Glomerular visceral epithelial cell (primary cell): Measurements from ENCODE around the gene TULP4.
"Not testable (repeated sequence)": the region's sequence is repeated elsewhere in the genome, so short reads cannot be mapped to it uniquely, and the experiment has no call there.

Source experiments
- DNase-seq: peaks from one replicate; pipeline ENCODE4 v3.0.0-alpha.2; 2016; ENCODE audit errors: extremely low spot score

Gene TULP4

DNA sequence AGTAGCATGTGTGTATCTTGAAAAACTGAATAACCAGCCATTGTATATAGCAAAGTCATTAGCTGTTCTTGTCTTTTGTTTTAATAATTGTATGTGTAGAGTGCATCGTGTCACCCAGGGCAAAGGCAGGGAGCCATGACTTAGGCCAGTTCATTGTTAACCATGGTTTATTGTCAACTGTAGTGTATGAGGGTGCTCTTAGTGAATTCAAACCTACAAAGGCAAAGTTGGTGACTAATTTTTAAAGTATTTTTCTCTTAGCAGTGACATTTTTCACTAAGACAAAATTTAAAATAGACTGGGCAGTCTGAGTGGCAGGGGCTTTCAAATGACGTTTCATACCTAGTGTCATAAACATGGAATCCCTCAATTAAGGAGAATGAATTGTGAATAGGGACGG lies 79.0 kb downstream of the TULP4 start:
- no peak for DNase-seq

DNA sequence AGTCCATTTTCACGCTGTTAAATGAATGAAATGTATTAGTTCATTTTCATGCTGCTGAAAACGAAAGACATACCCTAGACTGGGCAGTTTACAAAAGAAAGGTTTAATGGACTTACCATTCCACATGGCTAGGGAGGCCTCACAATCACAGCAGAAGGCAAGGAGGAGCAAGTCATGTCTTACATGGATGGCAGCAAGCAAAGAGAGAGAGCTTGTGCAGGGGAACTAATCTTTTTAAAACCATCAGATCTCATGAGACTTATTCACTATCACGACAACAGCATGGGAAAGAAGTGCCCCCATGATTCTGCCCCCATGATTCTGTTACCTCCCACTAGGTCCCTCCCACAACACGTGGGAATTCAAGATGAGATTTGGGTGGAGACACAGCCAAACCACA lies 79.7 kb downstream of the TULP4 start:
- DNase-seq, result not testable (repeated sequence)

DNA sequence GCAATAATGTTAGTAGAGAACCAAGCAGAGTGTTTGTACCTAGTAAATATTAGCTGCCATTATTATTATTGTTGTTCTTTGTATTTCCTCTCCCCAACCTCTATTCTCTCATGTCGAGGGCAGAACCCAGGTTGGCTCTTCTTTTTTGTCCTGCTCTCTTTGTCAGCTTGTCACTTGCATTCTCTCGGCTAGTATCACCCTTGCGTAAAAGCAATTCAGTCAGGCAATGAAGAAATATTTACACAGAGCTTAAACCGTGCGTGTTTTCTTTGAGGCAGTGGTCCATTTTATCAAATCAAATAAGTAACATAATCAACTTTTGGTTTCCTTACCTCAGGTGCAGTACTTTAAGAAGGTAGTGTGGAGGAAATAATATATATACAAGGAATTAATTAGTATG lies 83.9 kb downstream of the TULP4 start:
- no peak for DNase-seq

DNA sequence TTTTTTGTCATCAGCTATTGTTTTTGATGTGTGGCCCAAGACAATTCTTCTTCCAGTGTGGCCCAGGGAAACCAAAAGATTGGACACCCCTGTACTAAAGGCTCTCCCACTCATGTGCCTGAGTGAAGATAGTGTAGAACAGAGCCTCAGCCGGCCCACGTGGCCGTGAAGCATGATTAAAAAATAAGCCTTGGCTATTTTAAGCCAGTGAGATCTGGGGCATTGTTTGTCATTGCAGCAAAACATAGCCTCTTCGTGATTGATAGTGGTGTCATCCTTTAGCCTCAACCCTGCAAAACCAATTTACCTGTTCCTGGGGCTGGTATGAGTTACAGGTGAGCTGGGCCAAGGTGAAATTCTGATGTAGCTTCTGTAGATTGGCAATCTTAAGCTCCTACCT lies 85.3 kb downstream of the TULP4 start:
- no peak for DNase-seq

DNA sequence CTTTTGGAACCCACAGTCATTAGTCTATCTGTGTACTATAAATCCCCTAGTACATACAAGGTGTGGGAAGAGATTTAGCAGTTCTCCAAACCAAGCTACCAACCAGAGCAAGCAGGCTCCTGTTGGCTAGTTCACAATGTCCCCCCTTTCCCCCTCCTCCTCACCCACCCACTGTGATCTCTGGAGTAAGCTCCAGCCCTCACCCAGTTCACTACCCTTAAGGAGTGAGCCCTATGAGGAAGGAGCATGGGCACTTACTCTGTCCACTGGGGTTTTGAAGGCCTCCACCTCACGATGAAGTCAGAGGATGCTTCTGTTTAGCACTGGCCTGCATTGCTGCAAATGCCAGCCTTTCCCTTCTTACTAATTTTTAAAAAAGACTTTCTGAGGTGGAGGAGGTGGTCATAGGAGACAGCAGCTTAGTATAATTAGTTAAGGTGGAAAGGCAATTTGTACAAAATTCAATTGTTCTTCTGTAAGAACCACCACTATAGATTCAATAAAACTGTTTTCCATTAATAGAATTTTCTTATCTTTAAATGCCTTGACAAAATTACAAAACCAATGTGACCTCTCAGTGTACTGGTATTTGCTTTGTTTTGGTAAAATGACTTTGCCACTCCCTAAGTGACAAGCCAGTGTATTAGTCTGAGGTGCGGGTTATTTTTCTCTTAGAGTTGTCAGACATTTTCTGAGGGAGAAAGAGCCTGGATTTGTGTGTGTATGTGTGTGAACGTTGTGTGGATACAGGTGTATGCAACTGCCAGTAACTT lies 86.2 kb downstream of the TULP4 start:
- DNase-seq, result no peak

DNA sequence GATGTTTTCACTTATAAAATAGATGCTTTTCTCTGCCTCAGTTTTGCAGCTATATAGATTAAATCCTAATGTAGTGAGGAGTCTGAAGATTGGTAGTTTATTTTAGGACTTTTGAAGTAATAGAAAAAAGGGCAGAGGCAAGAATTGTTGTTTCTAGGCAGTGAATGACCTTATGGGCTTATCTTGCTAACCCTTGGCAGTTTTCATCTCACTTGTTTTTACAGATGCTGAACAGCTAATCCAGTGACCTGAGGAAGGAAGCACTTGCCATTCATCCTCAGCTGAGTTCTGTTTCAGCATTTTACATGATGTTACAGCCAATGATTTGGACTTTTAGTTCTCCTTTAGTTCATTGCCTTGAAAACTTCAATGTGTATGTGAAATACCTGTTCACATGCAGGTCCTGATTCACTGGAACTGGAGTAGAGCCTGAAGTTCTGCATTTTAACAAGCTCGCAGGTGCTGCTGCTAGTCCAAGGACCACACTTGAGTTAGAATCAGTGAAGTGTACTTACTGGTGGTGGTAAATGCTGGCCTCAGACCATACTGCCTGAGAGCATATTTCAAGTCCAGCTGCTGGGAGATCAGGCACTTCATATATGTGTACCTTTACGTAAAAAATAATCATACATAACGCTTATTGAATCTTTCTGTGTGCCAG lies 86.9 kb downstream of the TULP4 start:
- DNase-seq, result no peak

DNA sequence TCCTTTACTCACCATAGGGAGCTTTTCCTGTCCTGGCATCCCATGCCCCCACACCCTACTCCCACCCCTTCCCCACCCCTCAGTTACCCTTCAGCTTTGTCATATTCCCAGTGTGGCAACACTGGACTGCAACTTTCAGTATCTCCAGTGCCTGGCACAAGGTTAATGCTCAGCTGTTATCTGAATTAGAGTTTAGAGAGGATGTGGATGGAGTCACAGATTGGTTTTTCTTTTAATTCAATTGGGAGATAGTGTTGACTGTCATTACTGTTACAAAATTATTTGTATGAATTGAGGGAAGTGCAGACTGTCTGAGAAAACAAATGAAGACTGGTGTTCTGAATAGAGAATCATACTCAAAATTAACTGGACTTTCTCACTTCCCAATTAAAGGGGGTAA lies 89.9 kb downstream of the TULP4 start:
- no peak for DNase-seq

DNA sequence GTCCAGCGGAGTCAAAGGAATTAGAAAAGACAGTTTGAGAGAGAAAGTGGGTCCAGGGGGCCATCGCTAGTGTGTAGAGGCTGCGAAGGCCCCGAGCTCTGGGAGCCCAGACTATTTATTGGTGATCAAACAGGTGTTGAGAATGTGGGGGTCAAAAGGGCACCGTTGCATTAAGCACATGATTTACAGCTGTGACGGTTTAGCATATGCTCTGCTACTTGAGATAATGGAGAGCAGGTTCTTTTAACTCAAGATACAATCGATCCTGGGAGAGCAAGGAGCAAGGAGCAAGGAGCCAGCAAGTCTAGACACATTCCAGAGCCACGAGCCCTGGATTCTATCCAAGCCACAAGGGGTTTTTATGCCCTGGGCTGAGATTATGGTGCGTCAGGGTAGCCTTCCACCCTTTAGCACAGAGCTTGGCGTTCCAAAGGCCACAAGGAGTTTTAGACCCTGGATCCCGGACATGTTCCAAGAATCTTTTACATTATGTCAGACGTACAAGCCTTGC lies 93.1 kb downstream of the TULP4 start:
- peak; percentile 93 for DNase-seq

DNA sequence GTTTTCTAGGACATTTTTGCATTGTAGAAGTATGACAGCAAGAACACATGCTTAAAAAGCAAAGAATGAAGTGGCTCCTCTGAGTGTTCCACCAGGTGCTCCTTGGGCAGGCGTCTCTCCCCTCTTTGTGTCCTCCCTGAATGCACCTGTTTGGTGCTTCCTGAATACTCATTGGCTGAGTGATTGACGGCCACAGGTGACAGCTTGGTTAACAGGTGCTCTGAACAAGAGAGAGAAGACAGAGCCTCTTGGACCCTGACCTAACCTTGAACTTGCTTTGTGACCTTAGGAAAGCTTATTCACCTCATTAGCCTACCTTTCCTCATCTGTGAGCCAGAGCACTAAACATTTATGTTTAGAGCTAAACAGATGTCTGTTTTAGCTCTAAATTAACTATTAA lies 93.7 kb downstream of the TULP4 start:
- DNase-seq, result no peak

DNA sequence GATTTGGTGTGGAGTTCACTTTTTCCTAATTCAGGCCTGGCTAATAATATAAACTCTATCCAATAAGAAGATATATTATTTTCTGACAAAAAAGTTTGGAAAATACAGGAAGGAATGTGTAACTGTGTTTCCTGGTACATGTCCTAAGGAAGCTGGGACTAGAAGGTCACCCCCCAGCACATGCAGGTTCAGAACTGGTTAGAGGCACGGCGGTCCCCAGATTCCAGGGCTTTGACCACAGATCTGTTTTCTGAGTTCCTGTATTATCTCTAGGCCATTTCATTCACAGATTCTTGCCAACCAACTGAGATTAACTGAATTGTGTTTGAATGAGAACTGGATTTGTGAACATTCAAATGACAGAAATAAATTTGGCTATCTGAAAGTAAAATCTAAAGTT lies 94.5 kb downstream of the TULP4 start:
- no peak for DNase-seq

DNA sequence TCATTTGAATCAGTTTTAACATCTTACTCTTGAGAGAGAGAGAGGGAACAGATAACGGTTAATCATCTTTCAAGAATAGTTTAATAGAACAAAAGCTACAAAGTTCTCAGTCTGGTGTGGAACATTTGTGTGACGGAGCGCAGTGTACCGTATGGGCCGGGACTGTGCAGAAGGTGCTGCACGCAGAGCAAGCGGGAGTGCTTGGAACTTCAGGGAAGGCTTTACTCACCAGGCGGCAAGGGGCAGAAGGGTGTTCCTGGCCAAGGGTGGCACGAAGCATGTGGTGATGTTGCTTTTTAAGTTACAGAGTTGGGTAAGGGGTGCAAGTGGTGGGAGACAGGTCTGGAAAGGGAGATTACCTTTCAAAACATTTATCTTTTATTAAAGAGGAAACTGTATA lies 95.7 kb downstream of the TULP4 start:
- DNase-seq, result no peak

DNA sequence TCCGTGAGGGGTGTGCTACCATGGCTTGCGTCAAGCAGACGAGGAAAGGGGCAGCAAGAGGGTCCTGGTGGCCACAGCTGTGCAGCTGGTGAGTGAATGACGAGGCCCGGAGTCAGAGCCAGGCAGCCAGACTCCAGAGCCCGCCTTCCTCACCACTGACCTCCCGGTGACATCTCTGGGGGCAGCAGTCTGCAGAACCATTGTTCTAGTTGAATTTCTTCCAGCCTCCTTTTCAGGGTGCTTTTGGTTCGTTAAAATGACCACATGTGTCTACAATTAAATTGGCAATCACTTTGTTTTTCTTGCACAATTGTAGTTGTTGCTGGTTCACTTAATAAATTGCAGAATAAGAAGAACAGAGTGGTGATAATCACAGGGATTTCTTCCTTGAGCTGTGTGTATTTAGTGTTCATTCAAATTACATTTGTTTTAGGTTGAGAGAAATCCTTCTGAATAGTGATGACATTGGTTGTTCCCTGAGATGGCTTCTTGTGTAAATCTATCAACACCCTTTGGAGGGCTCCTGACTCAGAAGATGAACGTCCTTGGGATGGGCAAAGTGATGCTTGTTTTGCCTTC lies 96.4 kb downstream of the TULP4 start:
- DNase-seq, result no peak

DNA sequence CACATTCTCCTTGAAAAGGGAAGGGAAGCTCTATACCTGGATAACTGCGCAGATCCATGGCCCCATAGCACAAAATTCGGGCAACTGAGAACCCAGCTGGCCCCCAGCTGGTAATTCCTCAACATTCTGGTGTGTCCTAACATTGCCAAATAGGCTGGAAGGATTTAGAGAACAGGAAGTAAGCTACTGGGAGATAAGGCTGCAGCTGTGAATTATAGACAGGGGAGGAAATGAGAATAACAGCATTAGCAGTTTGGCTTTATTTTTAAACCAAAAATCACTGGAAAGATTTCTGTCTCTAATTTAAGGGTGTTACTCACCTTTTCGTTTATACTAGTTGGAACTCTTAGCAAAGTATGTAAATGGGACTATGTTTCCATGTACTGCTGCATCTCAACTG lies 97.2 kb downstream of the TULP4 start:
- no peak for DNase-seq

DNA sequence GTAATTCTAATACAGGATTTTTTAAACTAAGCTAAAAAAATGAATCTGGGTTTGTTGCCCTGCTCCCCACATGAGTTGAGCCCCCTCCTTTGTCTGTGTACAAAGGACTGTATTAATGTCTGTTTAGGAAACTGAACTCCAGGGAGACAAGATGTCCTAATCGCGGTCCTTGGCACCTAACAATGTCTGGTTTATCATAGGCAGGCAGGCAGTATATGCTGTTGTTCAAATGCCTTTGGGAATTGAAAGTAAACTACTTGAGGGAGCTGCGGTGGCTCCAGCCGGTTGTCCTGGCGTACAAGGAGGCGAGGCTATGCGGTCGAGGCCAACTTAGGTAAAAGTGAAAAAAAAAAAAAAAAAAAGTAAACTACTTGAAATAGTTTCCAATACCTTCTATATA lies 98.5 kb downstream of the TULP4 start:
- no peak for DNase-seq

DNA sequence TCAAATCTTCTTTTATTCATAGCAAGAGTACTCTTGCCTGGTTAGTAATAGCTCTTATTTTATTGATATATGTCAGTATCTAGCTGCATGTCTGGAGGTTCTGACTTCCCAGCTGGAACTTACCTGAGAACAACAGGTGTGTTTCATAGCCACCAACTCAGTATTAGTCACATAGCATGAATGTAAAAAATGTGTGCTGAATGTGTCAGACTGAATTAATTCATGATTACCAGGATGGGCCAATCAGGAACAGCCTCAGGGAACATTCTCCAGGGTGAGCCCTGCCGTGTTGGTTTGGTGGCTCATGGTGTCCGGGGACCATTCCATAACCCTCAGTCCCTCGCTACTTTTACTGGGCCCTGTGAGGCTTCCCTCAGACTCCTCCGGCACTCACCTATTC lies 99.7 kb downstream of the TULP4 start:
- peak; percentile 20 for DNase-seq

DNA sequence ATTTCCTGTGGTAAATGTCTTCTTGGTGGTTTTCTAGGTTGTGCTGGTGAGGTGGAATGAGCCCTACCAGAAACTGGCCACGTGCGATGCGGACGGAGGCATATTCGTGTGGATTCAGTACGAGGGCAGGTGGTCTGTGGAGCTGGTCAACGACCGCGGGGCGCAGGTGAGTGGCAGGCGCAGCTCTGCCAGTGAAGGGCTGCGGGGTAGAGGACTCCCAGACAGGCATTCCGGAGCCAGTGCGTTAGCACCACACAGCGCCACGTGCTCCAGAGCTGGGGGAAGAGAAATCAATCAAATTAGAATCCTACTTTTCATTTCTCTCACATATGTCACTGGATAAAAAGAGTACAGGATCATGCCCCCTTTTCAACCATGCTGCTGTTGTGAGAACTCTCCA lies 100.8 kb downstream of the TULP4 start:
- no peak for DNase-seq

DNA sequence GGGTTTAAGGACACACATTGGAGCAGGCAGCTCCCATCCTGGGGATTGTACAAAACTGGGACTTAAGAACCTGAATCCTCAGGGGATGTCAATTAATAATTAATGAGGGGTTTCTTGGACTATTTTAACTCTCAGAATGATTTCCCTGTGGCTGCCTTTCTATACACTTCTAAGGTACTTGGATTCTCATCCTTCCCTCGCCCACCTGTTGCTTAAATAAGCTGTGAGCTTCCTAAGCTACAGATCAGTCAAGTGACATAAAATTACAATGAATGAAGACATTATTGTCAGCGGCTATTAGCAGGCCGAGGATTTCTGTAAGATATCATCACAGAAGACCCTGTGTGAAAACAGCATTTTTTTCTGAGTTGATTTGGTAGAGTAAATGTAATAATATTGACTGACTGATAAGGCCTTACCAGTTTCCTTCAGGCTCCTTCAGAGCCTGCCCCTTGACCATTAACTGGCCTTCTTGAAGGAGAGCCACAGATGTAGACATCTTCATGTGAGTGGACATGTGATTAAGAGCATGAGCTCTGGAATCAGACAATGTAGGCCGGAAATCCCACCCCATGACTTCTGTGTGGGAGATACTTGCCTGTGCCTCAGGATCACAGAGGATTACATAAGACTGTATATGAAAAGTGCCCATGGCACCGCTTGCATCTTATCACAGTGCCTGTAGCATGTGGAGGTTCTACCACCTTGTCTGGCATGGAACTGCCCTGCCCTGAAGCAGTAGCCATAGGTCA lies 101.7 kb downstream of the TULP4 start:
- no peak for DNase-seq

DNA sequence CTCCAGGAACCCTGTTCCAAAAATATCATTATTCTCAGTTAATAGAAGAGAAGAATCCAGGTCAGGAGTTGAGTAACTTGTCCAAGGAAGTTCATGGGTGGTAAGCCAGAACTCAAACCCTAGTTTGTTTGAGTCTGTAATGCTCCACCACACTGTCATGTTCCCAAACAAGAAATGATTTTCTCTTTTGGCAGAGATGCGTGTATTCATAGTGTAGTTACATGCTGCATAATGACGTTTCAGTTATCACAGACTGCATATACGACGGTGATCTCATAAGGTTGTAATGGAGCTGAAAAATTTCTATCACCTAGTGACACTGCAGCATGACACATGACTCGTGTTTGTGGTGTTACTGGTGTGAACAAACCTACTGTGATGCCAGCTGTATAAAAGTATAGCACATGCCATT lies 102.6 kb downstream of the TULP4 start:
- DNase-seq, result peak; percentile 24

DNA sequence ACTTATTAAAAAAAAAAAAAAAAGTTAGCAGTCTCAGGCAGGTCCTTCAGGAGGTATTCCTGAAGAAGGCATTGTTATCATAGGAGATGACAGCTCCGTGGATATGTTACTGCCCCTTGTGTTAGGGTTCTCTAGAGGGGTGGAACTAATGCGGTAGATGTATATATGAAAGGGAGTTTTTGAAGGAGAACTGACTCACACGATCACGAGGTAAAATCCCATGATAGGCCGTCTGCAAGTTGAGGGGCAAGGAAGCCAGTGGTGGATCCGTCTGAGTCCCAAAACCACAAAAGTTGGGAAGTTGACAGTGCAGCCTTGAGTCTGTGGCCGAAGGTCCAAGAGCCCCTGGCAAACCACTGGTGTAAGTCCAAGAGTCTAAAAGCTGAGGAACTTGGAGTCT lies 103.4 kb downstream of the TULP4 start:
- no peak for DNase-seq

DNA sequence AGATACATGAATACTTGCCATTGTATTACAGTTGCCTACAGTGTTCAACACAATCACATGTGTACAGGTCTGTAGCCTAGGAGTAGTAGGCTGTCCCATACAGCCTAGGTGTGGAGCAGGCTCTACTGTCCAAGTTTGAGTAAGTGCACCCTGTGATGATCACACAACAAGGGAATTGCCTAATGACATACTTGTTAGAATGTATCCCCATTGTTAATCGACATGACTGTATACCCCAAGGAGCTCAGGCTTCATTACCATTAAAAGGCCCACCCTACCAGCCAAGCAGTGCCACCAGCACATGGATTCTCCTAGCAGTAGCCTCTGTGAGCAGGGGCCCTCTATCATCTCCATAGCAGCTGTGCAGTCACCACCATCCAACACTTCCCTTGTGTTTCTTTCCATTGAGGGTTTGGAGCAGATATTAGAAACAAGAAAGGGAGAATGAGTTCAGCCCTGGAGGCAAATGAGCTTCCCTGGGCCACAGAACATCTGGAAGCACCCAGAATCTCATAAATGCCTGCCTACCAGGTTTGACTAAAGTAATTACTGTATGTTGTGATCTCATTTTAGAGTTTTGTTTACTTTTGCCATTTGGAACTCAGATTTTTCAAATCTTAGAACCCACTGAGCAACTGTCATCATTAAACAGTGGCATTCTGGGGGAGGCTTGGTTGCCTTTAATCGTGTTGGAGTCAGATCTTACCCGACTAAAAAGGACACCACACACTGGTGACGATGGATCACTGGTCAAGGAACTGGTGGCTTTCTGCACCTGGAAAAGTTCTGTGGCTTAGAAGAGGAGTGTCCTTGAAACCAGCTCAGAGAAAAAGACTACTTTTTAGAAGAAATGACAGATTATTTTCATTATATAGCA lies 104.9 kb downstream of the TULP4 start:
- no peak for DNase-seq

DNA sequence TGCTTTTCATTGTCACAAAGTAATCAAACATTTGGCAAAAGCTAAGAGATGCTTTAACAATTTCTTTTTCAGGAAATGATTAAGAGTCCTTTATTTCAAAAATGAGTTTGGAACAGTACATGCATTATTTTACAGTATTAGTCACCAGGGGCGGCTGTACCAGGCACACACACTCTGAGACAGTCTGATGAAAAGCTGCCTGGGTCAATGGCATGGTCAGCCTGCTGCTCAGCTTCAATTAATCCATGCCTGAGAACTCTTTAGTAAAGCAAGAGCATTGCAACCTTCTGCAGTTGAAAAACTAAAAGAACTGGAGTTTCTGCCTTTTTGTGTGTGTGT lies 105.5 kb downstream of the TULP4 start:
- DNase-seq, result no peak

DNA sequence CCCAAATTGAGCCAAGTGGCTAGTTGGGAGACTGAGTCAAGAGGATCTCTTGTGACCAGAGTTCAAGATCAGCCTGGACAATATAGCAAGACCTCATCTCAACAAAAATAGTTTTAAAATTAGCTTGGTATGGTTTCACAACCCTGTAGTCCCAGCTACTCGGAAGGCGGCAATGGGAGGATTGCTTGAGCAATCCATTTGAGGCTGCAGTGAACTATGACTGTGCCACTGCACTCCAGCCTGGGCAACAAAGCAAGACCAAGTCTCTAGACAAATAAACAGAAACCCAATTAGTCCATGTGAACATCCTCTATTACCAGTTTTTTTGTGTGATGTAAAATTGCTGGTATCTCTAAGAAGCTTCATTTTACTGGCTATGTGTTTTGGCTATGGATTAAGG lies 106.2 kb downstream of the TULP4 start:
- no peak for DNase-seq
